ENCODE measurements around the gene SLC30A1.

SLC30A1 gene

GRCh38 chr1:211614615-211615014, 35.7 kb upstream of the SLC30A1 start:
- H3K4me1 Mint-ChIP-seq = peaks cover 48% of the 10 kb centered on the region
- no peak overlapping the region for H3K4me3 Mint-ChIP-seq
- H3K9me3 Mint-ChIP-seq = no peaks in the 10 kb centered on the region
- no peaks in the 10 kb centered on the region for H3K36me3 Mint-ChIP-seq (ENCODE audit: low read depth)
- no peak overlapping the region for H3K27ac Mint-ChIP-seq
- H3K27me3 Mint-ChIP-seq (ENCODE audit: low read depth) = no peaks in the 10 kb centered on the region
- TF ChIP-seq, protein P1, sequence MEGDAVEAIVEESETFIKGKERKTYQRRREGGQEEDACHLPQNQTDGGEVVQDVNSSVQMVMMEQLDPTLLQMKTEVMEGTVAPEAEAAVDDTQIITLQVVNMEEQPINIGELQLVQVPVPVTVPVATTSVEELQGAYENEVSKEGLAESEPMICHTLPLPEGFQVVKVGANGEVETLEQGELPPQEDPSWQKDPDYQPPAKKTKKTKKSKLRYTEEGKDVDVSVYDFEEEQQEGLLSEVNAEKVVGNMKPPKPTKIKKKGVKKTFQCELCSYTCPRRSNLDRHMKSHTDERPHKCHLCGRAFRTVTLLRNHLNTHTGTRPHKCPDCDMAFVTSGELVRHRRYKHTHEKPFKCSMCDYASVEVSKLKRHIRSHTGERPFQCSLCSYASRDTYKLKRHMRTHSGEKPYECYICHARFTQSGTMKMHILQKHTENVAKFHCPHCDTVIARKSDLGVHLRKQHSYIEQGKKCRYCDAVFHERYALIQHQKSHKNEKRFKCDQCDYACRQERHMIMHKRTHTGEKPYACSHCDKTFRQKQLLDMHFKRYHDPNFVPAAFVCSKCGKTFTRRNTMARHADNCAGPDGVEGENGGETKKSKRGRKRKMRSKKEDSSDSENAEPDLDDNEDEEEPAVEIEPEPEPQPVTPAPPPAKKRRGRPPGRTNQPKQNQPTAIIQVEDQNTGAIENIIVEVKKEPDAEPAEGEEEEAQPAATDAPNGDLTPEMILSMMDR (IDR thresholded peaks at IDR 0.05; ENCODE audit: unreplicated experiment in 3 of 3) = no peak

GRCh38 chr1:211613951-211614350, 35.0 kb upstream of the SLC30A1 start:
- Mint-ChIP-seq H3K36me3 (ENCODE audit: low read depth) (no peaks in the 10 kb centered on the region), H3K9me3 (no peaks in the 10 kb centered on the region), H3K4me3 (no peak overlapping the region), H3K27me3 (ENCODE audit: low read depth) (no peaks in the 10 kb centered on the region), H3K27ac (peak overlapping the region in 1 of 3 experiments; percentile 51), H3K4me1 (peaks cover 54% of the 10 kb centered on the region)
- TF ChIP-seq, protein P1 (IDR thresholded peaks at IDR 0.05; ENCODE audit: unreplicated experiment in 3 of 3) = no peak

DNA sequence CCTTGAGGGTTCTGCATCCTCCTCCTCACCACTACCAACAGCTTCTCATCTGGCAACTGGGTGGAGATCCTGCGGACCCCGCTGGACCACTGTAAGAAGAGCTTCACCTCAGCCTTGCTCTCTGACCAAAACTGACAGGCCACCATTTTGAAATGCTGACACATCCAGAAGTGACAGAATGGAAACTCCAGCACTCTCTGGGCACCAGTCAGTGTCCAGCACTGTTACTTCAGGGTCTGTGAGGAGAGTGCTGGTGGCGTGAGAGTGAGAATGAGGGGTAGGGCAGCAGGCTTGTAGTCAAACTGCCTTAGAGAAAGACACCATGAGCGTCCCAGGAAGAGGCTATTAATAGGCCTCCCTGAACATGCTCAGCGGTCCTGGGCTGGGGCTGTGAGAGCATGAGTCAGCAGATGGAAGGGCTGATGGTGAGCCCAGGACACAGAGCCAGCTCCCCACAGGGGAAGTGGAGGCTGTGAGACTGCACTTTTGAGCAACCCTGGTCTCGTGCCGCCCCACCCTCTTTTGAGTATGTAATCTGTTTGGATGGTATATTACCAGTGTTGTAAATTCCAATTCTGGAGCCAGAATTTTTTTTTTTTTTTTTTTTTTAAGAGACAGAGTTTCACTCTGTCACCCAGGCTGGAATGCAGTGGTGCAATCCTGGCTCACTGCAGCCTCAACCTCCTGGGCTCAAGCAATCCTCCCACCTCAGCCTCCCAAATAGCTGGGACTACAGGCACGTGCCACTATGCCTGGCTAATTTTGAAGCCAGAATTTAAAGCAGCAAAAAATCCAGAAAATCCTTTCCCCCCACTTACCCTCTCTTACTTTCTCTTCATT, 34.4 kb upstream of the SLC30A1 start:
- TF ChIP-seq, protein P1 (IDR thresholded peaks at IDR 0.05; ENCODE audit: unreplicated experiment in 3 of 3) = no peak
- Mint-ChIP-seq H3K9me3 (no peaks in the 10 kb centered on the region), H3K27me3 (ENCODE audit: low read depth) (no peaks in the 10 kb centered on the region), H3K36me3 (ENCODE audit: low read depth) (no peaks in the 10 kb centered on the region), H3K4me3 (no peak overlapping the region), H3K27ac (peak overlapping the region in 2 of 3 experiments; percentile 51 to 59), H3K4me1 (peaks cover 54% of the 10 kb centered on the region)

DNA sequence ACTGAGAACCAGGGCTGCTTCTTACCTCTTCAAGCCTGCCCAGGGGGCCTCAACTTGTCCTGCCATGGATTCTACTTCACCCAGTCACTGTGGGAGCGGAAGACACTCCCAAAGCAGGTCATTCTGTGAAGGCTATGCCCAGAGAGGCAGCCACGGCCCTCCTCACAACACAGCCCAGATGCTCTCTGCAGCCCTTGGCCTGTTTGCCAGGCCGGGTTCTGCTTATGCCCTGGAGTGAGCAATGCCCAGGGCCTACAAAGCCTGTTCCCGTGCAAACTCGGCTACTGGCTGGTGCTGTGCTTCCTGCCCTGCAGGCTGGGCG, 33.8 kb upstream of the SLC30A1 start:
- H3K4me1 Mint-ChIP-seq = peaks cover 54% of the 10 kb centered on the region
- no peaks in the 10 kb centered on the region for H3K9me3 Mint-ChIP-seq
- TF ChIP-seq, protein P1 (IDR thresholded peaks at IDR 0.05; ENCODE audit: unreplicated experiment in 3 of 3) = no peak
- H3K36me3 Mint-ChIP-seq (ENCODE audit: low read depth) = no peaks in the 10 kb centered on the region
- H3K27ac Mint-ChIP-seq = no peak overlapping the region
- peaks cover 2% of the 10 kb centered on the region for H3K27me3 Mint-ChIP-seq (ENCODE audit: low read depth)
- H3K4me3 Mint-ChIP-seq = no peak overlapping the region

DNA sequence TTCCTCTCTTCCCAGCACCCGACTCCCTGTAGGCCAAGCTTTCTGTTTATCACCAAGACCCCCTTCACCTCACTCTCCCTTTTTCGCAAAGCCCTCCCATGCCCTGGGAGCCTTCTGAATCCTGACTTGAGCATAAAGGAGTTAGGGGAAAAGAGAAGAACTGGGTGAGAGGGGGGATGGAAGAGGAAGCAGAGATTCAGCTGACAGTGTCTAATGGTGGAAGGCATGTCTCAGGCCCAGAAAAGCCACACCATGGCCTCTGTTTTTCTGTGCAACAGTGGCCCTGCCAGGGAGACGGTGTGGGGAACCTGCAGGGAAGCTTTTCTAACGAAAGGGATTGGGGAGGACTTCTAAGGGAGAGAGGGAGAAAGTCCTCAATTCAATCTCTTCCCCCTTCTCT, 32.9 kb upstream of the SLC30A1 start:
- H3K4me3 Mint-ChIP-seq = no peak overlapping the region
- H3K27ac Mint-ChIP-seq = peak overlapping the region in 2 of 3 experiments; percentile 10 to 81
- peaks cover 4% of the 10 kb centered on the region for H3K27me3 Mint-ChIP-seq (ENCODE audit: low read depth)
- no peaks in the 10 kb centered on the region for H3K9me3 Mint-ChIP-seq
- TF ChIP-seq, protein P1 (IDR thresholded peaks at IDR 0.05; ENCODE audit: unreplicated experiment in 3 of 3) = no peak
- peaks cover 55% of the 10 kb centered on the region for H3K4me1 Mint-ChIP-seq
- no peaks in the 10 kb centered on the region for H3K36me3 Mint-ChIP-seq (ENCODE audit: low read depth)
